Jurkat, Clone E6-1 (cell line): ENCODE measurements around the gene LRP5.
"Not testable (repeated sequence)": the region's sequence is repeated elsewhere in the genome, so short reads cannot be mapped to it uniquely, and the experiment has no call there.

Experiments
- DNase-seq: peaks from one replicate; pipeline ENCODE4 v3.0.0-alpha.2; 2011; ENCODE audit warnings: low read depth, low spot score
- H3K4me3 ChIP-seq: 2 replicates; pipeline ENCODE4 v1.5.1; 2011; ENCODE audit warnings: mild to moderate bottlenecking, low read length, control low read depth, moderate library complexity

Gene LRP5

DNA sequence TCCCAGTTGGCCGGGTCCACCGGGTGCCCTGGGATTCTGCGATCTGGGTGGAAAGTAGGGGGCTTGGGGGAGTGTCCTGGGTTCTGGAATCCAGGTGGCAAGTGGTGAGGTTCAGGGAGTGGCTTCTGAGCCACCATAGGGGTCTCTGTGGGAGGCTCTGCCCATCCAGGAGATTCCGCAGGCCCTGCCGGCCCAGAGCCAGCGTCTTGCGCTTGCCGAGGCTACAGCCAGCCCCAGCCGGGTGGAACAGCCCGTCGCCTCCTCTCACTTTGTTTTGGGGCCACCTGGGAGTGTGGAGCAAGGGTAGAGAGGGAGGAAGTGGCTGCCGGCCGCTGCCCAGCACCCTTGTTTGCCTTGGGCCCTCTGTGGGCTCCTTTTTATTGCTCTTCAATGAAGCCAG lies 87.5 kb downstream of the LRP5 start:
- no peak for DNase-seq

DNA sequence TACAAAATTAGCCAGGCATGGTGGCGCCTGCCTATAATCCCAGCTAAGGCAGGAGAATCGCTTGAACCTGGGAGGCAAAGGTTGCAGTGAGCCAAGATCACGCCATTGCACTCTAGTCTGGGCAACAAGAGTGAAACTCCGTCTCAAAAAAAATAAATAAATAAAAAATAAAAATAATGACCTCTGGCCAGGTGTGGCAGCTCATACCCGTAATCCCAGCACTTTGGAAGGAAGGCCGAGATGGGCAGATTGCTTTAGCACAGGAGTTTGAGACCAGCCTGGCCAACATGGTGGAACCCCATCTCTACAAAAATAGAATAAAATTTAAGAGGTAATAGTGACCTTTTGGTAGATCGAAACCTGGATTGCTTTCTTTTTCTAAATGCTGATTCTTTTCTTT lies 88.2 kb downstream of the LRP5 start:
- H3K4me3 ChIP-seq, DNase-seq: not testable (repeated sequence)

More for the DNA sequence above, 87.5 kb downstream of the LRP5 start:
- H3K4me3 ChIP-seq = no peak overlapping the region

DNA sequence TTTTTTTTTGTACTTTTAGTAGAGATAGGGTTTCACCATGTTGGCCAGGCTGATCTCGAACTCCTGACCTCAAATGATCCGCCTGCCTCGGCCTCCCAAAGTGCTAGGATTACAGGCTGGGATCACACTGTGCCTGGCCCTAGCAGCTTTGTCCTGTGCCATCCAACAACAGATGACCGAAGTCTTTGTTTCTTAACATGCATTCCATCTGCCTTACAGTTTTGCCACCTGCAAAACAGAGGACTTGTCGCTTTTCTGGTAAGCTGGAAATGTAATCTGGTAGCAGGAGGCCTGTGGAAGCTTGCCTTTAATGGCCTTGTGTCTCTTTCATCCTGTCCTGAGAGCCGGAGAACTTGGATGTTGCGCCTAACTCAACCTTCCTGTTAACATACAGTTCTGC lies 89.5 kb downstream of the LRP5 start:
- no peak for DNase-seq
- no peak overlapping the region for H3K4me3 ChIP-seq

DNA sequence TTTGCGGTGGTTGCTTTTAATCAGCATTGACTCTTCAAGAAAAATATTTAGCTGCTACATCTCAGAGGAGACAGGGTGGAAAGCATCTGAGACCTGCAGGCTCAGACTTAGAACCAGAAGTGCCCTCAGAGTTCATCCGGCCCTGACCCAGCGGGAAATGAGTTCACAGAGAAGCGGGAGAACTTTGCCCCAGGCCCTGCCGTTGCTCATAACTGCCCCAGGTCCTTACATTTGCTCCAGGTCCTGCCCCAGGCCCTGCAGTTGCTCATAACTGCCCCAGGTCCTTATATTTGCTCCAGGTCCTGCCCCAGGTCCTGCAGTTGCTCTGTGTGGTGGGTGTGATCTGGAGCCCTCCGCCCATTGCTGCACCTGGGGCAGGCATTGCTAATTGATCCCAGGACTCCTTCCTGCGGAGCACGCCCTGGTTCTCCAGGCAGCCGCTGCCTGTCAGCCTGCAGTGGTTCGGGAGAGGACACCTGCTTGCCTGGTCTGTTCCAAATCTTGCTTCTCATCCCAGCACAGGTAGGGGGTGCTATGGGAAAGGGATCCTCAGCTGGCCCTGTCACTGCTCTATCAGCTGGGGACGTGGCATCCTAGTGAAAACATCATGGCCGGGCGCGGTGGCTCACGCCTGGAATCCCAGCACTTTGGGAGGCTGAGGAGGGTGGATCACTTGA lies 90.1 kb downstream of the LRP5 start:
- H3K4me3 ChIP-seq = no peak overlapping the region
- DNase-seq = no peak

DNA sequence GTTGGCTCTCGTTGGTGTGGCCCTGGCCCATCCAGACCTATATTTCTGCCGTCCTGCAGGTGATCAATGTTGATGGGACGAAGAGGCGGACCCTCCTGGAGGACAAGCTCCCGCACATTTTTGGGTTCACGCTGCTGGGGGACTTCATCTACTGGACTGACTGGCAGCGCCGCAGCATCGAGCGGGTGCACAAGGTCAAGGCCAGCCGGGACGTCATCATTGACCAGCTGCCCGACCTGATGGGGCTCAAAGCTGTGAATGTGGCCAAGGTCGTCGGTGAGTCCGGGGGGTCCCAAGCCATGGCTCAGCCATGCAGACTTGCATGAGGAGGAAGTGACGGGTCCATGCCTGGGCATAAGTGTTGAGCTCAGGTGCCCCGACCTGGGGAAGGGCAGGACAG lies 91.0 kb downstream of the LRP5 start:
- no peak overlapping the region for H3K4me3 ChIP-seq
- no peak for DNase-seq

DNA sequence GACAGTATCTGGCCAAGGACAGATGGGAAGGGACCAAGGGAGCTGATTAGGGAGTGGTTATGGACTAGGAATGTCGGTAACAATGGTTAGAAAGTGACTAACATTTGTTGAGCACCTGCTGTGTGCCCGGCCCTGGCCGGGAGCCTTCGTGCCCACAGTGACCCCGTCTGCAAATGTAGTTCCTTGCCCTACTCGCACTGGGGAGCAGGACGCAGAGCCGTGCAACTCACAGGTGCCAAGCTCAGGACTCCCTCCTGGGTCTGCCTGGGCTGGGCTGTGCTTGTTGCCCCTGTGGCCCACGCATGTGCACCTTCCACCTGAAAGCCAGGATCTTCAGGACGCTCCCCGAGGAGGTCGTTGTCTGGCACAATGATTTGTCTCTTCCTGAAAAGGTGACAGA lies 91.4 kb downstream of the LRP5 start:
- no peak overlapping the region for H3K4me3 ChIP-seq
- no peak for DNase-seq

DNA sequence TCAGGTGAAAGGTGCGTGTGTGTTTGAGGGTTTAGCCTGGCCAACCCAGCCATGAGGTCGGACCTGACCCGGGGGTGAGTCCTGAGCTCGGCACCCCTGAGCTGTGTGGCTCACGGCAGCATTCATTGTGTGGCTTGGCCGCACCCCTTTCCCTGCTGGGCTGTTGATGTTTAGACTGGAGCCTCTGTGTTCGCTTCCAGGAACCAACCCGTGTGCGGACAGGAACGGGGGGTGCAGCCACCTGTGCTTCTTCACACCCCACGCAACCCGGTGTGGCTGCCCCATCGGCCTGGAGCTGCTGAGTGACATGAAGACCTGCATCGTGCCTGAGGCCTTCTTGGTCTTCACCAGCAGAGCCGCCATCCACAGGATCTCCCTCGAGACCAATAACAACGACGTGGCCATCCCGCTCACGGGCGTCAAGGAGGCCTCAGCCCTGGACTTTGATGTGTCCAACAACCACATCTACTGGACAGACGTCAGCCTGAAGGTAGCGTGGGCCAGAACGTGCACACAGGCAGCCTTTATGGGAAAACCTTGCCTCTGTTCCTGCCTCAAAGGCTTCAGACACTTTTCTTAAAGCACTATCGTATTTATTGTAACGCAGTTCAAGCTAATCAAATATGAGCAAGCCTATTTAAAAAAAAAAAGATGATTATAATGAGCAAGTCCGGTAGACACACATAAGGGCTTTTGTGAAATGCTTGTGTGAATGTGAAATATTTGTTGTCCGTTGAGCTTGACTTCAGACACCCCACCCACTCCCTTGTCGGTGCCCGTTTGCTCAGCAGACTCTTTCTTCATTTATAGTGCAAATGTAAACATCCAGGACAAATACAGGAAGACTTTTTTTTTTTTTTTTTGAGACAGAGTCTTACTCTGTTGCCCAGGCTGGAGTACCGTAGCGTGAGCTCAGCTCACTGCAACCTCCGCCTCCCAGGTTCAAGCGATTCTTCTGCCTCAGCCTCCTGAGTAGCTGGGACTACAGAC lies 94.2 kb downstream of the LRP5 start:
- no peak for DNase-seq

DNA sequence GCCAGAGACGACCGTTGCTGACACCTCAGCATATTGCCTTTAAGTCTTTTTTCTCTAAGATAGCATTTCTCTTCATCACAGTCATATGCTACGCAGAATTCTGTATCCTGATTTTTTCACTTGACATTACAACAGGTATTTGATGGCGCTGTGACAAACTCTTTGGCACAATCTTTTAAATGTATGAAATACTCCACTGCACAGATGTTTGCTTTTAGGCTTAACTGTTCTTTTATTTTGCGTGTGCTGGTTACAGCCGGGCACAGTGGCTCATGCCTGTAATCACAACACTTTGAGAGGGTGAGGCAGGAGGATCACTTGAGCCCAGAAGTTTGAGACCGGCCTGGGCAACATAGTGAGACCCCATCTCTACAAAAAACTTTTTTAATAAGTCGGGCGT lies 96.1 kb downstream of the LRP5 start:
- no peak for DNase-seq
- no peak overlapping the region for H3K4me3 ChIP-seq

More for the DNA sequence above, 94.2 kb downstream of the LRP5 start:
- no peak overlapping the region for H3K4me3 ChIP-seq

DNA sequence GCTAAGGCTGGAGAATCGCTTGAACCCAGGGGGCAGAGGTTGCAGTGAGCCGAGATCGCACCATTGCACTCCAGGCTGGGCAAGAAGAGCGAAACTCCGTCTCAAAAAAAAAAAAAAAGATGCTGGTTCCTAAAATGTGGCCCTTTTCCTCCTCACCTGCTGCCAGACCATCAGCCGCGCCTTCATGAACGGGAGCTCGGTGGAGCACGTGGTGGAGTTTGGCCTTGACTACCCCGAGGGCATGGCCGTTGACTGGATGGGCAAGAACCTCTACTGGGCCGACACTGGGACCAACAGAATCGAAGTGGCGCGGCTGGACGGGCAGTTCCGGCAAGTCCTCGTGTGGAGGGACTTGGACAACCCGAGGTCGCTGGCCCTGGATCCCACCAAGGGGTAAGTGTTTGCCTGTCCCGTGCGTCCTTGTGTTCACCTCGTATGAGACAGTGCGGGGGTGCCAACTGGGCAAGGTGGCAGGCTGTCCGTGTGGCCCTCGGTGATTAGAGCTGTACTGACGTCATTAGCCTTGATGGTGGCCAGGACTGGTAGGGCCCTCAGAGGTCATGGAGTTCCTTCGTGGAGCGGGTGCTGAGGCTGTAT lies 97.5 kb downstream of the LRP5 start:
- no peak for DNase-seq
- H3K4me3 ChIP-seq = no peak overlapping the region

DNA sequence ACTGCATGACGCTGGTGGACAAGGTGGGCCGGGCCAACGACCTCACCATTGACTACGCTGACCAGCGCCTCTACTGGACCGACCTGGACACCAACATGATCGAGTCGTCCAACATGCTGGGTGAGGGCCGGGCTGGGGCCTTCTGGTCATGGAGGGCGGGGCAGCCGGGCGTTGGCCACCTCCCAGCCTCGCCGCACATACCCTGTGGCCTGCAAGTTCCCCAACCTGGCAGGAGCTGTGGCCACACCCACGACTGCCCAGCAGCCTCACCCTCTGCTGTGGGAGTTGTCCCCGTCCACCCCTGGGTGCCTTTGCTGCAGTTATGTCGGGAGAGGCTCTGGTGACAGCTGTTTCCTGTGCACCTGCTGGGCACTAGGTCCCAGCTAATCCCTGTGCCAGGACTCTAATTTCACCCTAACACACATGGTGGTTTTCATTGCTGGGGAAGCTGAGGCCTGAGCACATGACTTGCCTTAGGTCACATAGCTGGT lies 99.2 kb downstream of the LRP5 start:
- no peak for DNase-seq
- H3K4me3 ChIP-seq = no peak overlapping the region

DNA sequence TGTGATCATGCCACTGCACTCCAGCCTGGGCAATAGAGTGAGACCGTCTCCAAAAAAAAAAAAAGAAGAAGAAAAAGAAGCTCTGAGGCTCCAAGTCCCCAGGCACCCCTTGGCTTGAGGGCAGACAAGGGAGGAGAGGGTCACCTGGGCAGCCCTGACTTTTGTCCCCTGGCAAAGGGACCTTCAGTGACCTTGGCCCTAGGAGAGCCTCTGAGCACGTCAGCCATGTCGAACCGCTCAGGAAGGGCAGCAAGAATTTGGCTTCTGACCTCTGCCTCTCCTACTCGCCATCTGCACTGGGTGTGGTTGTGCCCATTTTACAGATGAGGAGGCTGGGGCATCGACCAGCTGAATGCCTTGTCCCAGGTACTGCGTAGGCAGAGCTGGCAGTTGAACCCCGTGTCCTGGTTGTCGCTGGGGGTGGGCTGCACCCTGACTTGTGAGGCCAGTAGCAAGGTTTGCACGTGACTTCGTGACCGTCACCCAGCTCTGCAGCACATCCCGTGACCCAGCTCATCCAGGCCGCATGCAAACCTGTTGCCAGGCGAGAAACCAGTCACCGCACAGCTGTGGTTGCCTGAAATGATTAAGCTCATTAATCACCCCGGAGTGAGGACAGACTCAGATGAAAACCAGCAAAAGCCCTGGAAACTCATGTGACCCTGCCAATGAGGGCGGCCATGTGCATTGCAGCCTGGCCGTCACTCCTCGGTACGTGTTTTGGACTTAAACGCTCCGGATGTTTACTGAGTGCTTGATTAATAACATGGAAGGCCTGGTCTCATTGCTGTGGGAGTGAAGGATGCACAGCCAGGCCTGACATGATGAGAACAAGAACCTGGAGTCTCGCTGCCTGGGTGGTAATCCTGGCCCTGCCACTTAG lies 100.4 kb downstream of the LRP5 start:
- DNase-seq = no peak
- H3K4me3 ChIP-seq = no peak overlapping the region

DNA sequence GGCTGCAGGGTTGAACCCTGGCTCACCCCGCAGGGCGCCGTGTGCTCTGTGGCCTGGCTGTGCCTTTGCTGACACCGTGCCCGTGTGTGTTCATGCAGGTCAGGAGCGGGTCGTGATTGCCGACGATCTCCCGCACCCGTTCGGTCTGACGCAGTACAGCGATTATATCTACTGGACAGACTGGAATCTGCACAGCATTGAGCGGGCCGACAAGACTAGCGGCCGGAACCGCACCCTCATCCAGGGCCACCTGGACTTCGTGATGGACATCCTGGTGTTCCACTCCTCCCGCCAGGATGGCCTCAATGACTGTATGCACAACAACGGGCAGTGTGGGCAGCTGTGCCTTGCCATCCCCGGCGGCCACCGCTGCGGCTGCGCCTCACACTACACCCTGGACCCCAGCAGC lies 101.2 kb downstream of the LRP5 start:
- no peak overlapping the region for H3K4me3 ChIP-seq
- DNase-seq = no peak

DNA sequence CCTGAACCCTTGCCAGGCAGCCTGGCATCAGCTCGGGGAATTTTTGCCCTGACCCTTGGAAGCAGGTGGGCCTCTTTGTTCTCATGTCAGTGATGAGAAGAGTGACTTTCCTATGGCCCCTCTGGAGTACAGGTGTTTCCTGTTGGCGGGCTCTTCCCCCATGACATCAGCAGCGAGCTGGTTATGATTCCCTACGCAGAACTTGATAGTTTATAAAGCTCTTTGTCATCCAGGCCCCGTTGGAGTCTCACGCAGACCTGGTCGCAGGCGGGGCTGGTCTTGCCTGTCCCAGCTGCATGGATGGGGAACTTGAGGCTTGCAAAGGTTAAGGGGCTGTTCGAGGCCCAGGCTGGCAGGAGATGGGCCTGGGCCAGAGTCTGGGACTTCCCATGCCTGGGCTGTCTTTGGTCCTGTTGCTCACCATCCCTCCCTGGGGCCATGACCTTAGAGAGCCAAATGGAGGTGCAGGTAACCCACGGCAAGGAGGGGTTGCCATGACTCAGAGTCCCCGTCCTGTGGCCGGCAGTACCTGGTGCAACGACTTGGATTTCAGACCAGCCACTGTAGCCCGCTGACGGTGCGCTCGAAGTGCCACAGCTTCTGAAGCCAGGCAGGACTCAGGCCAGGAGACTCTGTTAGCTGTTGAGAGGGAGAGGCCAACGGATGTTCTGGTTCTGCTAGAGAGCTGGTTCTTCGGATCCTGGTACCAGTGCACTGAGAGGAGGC lies 102.3 kb downstream of the LRP5 start:
- DNase-seq = no peak
- H3K4me3 ChIP-seq = no peak overlapping the region

DNA sequence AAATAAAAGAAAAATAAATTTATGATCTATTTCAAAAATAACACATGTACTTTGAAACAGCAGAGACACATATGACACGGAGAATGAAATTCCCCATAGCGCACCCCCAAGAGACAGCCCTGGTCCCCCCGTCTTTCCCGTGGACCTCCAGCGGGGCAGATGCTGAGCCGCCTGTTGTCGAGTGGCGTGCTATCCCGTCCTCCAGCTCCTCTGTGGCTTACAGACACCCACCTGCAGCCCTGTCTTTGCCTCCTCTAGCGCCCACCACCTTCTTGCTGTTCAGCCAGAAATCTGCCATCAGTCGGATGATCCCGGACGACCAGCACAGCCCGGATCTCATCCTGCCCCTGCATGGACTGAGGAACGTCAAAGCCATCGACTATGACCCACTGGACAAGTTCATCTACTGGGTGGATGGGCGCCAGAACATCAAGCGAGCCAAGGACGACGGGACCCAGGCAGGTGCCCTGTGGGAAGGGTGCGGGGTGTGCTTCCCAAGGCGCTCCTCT lies 103.7 kb downstream of the LRP5 start:
- H3K4me3 ChIP-seq = no peak overlapping the region
- DNase-seq = no peak

DNA sequence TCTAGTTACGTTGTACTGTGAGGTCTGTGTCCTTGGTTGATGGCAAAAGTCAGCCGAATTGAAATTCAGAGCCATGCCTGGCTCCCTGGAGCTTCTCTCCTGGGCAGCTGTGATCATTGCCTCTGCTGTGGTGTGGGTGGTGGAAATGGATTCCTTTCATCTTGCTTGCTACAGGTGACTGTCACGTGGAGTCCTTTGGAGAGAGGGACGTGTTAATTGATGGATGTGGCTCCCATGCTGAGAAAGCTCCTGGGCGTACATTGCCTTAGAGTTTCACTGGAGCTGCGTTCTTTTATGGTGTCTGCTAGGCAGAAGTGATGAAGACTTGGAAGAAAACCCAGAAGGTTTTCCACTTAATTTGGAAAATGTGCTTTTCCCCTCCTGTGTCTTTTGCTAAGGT lies 106.3 kb downstream of the LRP5 start:
- H3K4me3 ChIP-seq = no peak overlapping the region
- DNase-seq = no peak

DNA sequence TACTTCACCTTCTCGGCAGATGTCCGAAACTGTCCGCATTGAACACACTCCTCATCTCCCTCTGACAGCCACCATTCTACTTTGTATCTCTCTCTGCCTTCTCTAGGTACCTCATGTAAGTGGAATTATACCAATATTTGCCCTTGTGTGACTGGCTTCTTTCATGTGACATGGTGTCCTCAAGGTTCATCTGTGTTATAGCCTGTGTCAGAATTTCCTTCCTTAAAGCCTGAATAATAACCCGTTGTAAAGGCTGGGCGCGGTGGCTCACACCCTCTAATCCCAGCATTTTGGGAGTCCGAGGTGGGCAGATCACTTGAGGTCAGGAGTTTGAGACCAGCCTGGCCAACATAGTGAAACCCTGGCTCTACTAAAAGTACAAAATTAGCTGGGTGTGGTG lies 107.8 kb downstream of the LRP5 start:
- no peak for DNase-seq
- no peak overlapping the region for H3K4me3 ChIP-seq

DNA sequence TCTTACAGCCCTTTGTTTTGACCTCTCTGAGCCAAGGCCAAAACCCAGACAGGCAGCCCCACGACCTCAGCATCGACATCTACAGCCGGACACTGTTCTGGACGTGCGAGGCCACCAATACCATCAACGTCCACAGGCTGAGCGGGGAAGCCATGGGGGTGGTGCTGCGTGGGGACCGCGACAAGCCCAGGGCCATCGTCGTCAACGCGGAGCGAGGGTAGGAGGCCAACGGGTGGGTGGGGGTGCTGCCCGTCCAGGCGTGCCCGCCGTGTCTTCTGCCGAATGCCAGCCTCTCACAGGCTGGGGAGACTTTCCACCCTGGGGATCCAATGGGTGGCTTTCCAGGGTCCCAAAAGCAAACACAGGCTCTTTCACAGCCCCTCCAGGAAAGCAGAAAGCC lies 111.1 kb downstream of the LRP5 start:
- H3K4me3 ChIP-seq = no peak overlapping the region
- no peak for DNase-seq

DNA sequence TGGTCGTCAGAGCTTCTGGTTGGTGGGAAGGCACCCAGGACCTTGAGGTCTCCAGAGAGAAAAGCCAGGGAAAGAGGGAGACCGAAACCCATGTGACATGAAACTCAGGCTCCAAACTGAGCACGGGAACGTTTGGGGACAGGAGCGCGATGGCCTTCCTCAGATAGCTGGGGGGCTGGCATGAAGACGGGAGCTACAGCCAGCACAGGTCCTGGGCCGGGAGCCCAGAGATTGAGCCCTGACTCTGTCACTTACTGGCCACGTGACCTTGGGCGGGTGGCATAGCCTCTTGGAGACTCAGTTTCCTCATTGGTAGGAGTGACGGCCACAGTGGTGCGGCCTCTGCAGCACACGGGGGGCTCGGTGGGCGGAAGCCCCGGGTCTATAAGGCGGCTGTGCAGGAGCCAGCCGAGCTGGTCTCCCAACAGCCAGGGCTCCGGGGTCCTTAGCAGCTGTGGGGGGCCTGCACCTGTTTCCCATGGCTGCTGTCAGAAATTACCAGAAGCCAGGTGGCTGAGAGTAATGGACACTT lies 111.8 kb downstream of the LRP5 start:
- H3K4me3 ChIP-seq = no peak overlapping the region
- DNase-seq = no peak
